Stimulated activated CD4-positive, alpha-beta T cell treated with anti-CD3 and anti-CD28 coated beads, TNF-alpha, amount 100 ng/mL, for 48 hours (primary cell): ENCODE data around the gene BCAP31.
A peak's percentile ranks its signal among the peaks of the same experiment; 100 is the strongest.
"Not testable (repeated sequence)": the region's sequence is repeated elsewhere in the genome, so short reads cannot be mapped to it uniquely, and the experiment has no call there.

ENCODE experiments used
- DNase-seq, 3 donors: peaks; one replicate each; pipeline ENCODE4 v3.0.0-alpha.2; 2020; ENCODE audit warnings: low read depth in 3 of 3

The BCAP31 gene

DNA sequence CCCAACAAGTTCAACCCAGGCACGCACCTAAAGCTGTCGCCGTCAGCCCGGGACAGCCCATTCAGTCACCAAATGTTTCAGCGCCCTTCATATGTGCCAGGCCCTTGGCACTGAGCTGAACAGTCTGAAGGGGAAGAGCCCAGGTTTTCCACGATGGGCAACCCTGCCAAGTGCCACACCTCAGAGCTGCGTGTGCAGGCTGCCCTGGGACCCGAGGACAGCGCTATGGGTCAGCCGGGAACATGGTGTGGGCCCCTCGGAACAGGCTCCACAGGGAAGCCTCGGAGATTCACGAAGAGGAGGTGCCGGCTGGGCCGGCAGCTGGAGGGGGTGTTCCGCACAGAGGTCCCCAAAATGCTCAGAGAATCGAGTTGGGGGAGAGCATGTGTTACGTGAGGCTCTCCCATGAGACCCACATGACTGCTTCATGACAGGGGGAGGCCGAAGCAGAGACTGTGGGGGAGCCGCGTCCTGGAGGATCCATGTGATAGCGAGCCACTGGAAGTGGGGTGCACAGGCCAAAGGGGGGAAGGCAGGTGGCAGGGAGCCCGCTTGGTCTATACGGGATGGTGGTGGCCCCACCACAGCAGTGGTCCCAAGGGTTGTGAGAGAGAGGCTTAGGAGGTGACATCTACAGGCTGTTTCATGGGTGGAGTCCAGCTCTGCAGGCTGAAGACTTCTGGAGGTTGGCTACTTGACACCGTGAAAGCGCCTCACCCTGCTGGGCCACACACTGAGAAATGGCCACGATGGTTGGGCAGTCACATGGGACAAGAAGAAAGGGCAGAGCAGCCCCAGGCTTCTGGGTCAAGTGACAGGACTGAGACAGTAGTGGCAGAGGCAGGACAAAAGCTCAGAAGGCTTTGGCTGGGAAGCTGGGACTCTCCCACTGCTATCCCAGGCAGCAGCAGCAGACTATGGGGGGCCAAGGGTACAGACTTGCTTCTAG lies 14.2 kb downstream of the BCAP31 start:
- no peak for DNase-seq

DNA sequence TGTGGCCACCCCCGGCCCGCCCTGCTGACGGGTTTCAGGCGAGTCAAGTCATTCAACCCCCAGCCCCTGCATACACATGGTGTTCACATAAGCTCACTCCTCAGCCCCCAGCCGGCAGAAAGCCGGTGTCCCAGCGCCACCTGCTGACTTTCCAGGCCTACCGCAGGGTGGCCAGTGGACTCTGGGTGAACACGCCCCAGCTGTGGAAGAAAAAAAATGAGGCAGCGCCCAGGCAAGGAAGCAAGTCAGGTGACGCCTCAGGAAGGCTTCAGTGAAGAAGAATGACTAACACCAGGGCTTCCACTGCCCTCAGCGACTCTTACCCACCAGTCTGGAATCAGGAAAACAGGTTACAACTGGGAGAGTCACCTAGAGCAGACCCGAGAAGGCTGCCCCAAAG lies 15.8 kb downstream of the BCAP31 start:
- peak in 1 of 3 donors; percentile 28 for DNase-seq

DNA sequence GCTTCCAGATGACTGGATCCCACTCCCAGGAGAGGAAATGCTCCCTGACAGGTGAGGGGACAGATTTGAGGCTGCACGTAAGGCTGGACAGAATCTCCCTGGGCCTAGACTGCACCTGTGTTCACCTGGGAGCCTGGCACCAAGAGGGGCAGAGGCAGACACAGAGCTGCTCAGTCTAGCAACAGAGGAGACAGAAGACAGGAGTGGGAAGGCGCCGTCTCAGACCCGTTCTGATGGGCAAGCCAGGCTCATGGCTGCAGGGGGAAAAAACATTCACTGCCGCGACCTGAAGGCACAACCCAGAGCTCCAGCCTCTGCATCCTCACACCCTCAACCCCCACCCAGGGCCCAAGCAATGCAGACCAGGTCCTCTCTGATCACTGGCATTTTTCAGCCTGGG lies 16.8 kb downstream of the BCAP31 start:
- DNase-seq = no peak

DNA sequence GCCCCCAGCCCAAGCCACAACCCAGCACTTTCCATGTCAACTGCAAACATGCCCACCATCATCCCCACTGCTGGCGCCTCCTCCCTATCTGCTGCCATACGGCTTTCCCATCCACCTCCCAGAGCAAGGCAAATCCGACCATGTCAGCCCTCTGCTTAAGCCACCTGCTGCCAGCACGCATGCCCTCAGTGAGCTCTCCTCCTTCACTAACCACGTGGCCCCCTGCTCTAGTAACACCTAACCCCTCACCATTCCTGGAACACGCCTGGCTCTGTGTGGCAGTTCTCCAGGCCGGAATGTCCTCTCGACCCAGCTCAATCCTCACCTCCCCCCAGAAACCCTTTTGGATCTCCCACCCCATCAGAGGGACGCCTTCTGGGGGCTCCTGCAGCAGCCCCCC lies 17.4 kb downstream of the BCAP31 start:
- DNase-seq = no peak

DNA sequence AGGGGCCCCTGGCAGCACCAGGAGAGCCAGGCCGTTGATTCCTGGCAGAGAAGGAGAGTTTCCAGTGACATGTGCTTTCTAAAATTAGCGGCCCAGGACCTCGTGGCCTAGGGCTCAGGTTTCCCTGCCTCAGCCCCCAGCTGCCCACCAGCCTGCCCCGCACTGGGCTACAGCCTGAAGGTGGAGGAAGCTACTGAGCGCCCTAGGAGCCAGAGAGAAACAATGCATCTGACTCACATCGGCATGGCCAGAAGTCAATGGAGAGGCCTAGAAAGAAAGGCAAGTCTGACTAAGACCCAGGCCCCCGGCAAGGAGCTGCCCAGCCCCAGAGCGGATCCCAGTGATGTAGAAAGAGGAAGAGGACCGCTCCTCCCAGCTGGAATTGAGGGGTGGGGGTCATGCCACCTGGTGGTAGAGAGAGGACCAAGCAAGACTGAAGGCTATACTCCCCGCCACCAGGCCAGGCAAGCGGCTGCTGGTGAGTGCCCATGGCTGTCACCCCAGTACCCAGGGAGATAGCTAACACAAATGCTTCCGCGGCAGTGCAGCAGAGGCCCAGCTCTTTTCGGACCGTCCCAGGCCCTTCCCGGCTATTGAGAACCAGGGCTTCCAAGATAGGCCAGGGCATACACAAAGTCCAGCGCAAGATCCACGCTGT lies 18.7 kb downstream of the BCAP31 start:
- DNase-seq = not testable (repeated sequence)

DNA sequence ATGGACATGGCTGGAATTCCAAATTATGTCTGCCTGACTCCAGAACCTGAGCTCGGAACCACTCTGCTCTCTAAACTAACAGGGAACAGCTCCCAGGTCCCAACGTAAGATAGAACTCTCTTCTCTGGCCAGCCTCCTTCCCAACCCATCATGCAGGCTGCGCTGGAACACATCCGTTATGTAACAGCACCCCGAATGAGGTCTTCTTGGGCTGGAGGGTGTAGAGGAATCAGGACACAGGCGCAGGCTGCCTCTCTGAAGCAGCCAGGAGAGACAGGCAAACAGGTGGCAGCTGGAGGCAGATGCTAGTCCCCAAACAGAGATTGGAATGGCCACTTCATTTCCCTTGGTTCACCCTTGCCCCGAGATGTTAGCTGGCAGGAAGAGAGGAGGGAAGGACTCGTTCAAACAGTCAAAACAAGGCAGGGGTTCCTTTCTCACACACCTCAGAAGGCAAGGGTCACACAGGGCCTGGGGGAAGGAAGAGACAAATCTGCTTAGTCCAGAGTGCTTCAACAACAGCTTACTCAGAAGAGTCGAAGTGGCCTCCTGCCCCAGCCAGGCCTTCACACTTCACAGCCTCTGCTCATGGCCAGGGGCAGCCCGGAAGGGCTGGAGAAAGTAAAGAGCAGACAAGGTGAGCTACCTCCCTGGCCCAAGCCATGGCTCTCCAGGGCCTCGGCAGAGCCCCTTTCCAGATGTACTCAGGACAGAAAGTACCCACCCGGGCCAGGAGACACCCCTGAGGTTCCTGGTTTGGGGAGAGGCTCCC lies 19.4 kb downstream of the BCAP31 start:
- DNase-seq = not testable (repeated sequence)

DNA sequence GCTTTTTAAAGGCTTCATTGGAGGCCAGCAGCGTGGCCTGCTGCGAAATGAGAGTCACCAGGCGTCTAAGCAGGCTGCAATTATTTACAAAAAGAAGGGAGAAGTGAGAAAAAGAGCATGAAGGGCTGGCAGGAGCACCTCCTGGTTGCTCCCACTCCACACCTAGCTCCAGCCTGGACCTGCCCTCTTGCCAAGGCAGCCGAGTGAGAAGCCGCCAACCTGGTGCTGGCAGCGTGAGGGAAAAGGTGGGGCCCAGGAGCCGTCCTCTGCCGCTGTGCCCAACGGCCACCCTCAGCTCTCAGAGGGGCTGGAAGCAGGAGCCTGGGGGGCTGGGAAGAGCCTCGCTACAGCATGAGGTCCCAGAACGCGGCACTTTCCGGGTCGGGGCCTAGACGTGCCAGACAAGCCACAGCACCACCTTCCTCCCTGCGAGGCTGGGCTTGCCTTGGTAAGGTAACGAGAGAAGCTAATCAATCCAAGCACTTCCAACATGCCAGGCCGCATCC lies 20.1 kb downstream of the BCAP31 start:
- no peak for DNase-seq

DNA sequence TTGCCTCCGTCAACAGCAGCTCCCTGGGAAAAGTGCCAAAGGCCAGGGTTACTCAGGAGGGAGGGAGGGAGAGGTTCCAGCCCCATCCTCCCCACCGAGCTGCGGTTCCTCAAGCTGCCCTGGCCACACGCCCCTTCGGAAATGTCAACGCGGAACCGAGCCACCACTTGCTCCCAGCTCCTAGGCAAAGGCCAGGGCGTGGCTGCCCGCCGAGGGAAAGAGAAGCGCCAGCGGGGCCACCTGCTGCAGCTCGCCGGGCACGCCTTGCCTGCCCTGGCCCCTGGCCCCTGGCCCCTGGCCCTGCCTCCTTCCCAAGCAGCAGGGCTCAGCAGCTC lies 21.2 kb downstream of the BCAP31 start:
- no peak for DNase-seq

DNA sequence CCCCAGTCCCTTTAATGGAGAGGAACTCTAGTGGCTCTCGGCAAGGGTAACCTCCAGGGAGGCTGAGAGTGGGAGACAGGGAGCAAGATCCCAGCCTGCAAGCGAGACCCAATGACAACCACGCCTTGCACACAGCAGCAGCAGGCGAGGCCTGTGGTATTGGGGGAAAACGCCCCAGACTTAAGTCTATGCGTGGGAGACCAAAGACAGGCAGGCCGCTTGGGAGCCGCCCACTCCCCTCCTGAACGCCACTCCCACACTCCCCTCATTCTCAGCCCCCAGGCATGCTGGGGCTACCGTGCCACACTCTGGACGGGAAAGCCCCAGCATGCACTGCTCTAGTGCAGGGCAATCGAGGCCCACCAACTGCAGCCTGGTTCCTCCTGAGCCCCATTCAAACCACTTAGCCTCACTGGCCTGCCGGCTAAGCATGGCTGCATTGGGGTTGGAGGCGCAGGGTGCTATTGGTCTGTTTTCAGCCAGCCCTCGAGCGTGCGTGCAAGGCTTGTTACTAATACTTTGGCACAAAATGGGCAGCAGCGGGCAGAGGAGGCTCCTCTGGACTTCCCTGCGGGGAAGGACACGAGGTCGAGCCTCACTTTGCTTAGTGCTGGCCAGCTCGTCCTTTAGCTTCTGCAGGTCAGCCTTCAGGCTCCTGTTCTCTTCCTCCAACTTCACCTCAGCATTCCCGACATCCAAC lies 21.7 kb downstream of the BCAP31 start:
- DNase-seq = no peak

DNA sequence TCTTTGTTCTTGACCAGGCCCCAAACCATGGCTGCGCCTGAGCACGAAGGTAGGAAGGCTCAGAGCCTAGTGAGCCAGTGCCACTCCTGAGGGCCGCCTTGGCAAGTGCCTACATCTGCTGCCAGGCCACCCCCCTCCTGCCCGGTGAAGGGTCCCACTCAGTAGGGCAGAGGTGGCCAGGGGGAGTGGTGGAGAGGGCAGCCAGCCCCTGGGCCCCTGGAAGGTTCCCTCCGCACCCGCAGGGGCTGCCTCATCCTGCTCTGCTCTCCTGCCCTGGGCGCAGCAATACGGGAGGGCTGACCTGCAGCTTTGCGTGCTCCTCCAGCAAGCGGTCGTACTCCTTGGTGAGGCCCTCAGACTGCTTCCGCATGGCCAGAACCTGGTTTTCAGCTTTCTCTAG lies 22.5 kb downstream of the BCAP31 start:
- DNase-seq = no peak

DNA sequence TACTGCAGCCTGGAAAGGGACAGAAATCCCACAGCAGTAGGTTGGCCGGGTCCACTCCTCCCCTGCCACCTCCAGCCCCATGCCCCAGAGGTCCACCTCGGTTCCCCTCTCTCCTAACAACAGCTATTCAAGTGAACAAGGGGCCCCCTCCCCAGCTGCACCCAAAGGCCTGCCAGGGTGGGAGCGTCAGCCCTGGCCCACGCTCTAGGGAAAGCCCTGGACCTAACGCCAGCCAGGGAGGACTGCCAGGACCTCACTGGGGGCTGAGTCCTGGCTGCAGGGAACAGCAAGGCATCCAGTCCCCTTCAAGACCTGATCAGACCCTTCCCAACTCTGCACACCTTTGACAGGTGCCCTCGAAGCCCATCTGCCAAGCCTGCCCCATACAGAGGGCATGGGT lies 23.2 kb downstream of the BCAP31 start:
- DNase-seq = no peak

DNA sequence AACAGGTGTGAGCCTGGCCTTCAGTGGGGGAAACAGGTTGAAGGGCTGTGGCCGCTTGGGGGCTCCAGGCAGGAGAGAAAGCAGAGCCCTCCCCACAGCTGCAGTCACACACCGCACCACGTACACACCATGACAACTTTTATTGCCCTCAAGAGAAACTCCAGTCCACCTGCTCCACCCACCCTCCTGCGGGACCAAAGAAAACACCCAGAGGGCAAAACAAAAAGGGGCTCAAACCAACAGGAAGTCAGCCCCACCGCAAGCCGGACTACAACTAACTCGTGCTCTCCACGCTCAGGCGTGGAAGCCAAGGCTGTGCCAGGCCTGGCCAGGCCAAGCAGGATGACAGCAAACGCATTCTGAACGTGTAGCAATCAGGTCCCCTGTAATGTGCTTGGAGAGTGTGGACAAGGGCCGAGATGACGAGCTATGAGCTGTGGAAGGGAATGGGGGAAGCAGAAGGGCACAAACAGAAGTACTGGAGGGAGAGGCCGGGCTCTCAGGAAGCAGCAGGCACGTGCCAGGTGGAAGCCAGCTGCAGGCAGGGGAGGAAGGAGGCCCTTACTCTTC lies 23.7 kb downstream of the BCAP31 start:
- no peak for DNase-seq

DNA sequence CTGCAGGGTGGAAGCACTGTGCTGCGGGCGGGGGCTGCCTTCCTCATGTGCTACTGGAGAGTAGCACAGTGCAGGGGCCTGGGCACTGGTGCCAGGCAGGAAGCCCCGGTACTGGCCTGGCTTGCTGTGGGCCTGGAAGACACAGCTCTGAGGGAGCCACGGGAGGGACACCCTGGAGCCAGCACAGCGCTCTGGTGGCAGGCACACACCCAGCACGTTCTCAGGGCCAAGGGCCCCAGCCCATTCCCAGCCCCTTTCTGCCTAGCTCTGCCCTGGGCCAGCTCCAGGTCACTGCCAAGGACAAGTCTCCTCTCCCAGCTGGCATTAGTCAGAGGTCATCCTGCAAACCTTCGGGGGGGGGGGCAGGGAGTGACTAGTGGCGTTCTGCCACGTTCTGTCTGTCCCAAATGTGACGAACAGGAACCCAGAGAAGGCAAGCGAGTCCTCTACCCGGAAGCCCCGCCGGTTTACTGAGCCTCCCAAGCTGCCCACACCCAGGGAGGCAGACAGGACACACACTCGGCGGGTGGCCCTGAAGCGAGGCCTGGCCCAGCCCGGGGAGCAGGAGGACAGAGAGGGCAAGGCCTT lies 24.3 kb downstream of the BCAP31 start:
- not testable (repeated sequence) for DNase-seq

DNA sequence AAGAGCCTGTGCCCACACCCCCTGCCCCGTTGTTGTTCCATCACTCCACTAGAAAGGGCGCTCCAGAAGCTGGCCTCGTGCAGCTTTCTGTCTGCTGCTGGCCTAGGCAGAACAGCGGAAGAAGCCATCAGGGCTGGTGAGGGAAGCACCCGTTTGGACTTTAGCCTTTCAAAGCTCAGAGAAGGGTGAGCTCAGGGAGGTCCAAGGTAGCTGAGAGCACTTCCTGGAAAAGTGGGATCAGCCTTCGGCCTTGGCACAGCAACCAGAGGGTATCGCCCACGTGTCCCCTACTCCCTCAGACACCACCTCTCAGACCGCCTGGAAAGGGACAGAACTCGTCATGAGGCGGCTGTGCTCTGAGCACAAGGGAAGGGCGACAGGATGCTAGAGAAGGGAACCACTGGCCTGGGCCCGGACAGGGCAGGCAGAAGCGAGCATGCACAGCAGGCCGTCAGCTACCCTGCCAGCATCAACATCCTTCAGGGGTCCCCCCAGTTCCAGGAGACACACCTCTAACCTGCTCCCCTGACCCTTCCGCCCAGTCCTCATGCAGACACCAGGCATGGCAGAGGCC lies 24.9 kb downstream of the BCAP31 start:
- DNase-seq = not testable (repeated sequence)

DNA sequence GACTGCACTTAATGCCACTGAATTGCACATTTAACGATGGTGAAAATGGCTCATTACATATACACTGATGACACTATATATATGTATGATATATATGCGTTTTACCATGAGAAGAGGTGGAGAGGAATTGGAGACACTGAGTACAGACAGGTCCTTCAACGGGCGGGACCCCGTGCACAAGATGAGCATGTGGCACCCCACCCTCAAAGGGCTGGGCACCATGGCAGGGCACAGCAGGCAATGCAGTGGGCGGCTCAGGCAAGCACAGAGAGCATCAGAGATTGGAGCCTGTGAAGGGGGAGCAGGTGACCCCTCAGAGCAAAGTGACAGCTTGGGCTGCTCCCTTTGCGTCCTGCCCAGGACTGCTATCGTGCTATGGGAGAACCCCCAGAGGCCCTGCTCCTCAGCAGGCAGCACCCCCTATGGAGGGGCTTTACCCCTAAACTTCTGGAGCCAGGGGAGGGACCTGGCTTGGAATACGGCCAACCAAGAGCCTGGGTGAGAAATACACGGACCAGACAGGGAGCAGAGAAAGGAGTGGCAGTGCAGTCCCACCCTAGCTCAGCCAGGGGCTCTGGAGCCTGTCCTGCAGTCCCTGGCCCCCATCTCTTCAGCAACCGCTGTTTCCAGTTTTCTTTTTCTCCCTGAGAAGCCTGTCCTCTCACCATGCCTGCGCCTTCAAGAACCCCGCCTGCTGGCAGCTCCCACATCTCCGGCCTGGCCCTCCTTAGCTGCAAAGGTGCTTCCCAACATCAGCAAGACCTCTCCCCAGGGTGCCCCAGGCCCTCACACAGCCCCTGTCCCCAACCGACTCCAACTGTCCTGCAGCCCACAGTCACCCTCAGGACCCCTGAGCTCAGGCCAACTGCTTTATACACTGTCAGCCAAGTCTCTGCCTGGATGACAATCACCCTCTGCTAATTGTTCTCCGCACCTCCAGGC lies 26.0 kb downstream of the BCAP31 start:
- no peak for DNase-seq

DNA sequence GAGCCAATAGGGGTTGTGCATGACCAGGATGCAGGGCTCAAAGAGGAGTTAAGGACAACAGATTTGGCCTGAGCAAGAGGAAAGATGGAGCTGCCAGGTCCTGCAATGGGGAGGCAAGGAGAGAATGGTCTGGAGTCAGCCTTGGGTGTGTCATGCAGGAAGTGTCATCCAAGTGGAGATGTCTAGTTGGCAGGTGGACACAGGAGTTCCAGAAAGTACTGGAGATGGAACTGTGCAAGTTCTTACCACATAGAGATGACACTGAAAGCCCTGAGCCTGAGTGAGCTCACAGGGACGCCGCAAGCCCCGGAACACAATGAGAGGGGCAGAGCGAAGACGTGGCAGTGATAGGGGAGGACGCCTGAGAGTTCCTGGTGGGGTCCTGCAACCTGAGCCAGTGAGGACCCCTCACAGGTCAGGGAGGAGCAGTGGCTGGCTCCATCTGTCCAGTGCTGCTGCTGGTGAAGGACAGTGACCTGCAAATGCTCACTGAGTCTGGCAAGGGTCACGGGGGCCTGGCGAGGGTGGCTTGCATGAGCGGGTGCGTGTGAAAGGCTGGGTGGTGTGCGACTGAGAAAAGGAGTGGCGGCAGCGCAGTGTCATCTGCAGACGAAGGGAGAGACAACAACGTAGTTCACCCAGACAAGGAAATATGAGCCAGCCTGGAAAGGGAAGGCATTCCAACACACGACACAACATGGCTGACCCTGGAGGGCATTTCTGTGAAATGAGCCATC lies 27.0 kb downstream of the BCAP31 start:
- not testable (repeated sequence) for DNase-seq

DNA sequence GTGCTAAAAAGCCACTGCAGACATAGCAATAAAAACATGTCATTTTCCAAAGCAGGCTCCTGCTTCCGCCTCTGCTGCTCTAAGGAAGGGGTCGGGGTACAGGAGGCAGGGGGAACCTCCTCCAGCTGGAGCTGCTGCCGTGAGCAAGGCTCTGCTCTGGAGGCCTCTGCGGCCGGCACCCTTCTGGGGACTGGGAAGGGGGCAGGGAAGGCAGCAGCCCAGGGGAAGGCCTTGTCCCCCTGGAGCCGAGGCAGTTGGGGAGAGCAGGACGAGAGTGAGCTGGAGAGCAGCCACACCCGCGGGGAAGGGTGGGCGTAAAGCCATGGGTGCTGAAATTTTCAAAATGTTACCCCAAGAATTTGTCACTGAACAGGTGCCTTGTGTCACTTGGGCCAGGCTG lies 27.6 kb downstream of the BCAP31 start:
- DNase-seq = not testable (repeated sequence)

DNA sequence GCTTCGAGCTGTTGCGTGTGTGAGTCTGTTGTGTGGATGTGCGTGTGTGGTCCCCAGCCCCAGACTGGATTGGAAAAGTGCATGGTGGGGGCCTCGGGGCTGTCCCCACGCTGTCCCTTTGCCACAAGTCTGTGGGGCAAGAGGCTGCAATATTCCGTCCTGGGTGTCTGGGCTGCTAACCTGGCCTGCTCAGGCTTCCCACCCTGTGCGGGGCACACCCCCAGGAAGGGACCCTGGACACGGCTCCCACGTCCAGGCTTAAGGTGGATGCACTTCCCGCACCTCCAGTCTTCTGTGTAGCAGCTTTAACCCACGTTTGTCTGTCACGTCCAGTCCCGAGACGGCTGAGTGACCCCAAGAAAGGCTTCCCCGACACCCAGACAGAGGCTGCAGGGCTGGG lies 28.1 kb downstream of the BCAP31 start:
- no peak for DNase-seq
